ENCODE data around the gene TMEM145. TPM values are rescaled to one million over a fixed set of nuclear protein-coding genes. Genes with fewer than 3 reads are reported as not detected.
"Not testable (repeated sequence)": the region's sequence is repeated elsewhere in the genome, so short reads cannot be mapped to it uniquely, and the experiment has no call there.

The TMEM145 gene
- total RNA-seq, 4 donors from 2014 or later: 0.87 TPM; not detected in 3

- in situ Hi-C loops (cut with MboI; ENCODE audit: low sequenced_read_pairs in 4 of 4): loop anchor here in 1 of 4 donors (25.0 kb wide), 1 partner anchor 223 kb away; no protein-coding TSS in a partner anchor
- Histone ChIP-seq H3K36me3 (peaks cover 0 to 23% of the 10 kb centered on the region in 2 donors), H3K9me3 (no peaks in the 10 kb centered on the region), H3K4me3 (no peak overlapping the region), H3K27ac (no peak overlapping the region), H3K4me1 (peaks cover 3 to 4% of the 10 kb centered on the region in 2 donors), H3K27me3 (no peaks in the 10 kb centered on the region)
- no peak for ATAC-seq
- no peak for DNase-seq
- TF ChIP-seq CTCF (IDR thresholded peaks at IDR 0.05 in 4 of 5, conservative IDR thresholded peaks at IDR 0.05 in 1 of 5) (no peak), POLR2A (IDR thresholded peaks at IDR 0.05) (no peak)
- intact Hi-C loops (cut with DNase I; ENCODE audit: low total_unique reads): no loop called here
Observed at GRCh38 chr19:42334697-42335373, 21.7 kb downstream of the TMEM145 start.

GRCh38 chr19:42335374-42335936, 22.3 kb downstream of the TMEM145 start:
- no peak for TF ChIP-seq POLR2A (IDR thresholded peaks at IDR 0.05)
- TF ChIP-seq CTCF (IDR thresholded peaks at IDR 0.05 in 4 of 5, conservative IDR thresholded peaks at IDR 0.05 in 1 of 5): no peak
- H3K4me1 ChIP-seq: peaks cover 3 to 4% of the 10 kb centered on the region in 2 donors
- DNase-seq (no peak), ATAC-seq (no peak)
- H3K36me3 ChIP-seq: peaks cover 0 to 23% of the 10 kb centered on the region in 2 donors
- intact Hi-C loops (cut with DNase I; ENCODE audit: low total_unique reads) (no loop called here), in situ Hi-C loops (cut with MboI; ENCODE audit: low sequenced_read_pairs in 4 of 4) (loop anchor here in 1 of 4 donors (25.0 kb wide), 1 partner anchor 223 kb away; no protein-coding TSS in a partner anchor)
- no peaks in the 10 kb centered on the region for H3K9me3 ChIP-seq
- H3K4me3 ChIP-seq: no peak overlapping the region
- H3K27me3 ChIP-seq: no peaks in the 10 kb centered on the region
- no peak overlapping the region for H3K27ac ChIP-seq

- in situ Hi-C loops (cut with MboI; ENCODE audit: low sequenced_read_pairs in 4 of 4): loop anchor here in 1 of 4 donors (25.0 kb wide), 1 partner anchor 224 kb away; no protein-coding TSS in a partner anchor
- no peaks in the 10 kb centered on the region for H3K9me3 ChIP-seq
- no peak overlapping the region for H3K27ac ChIP-seq
- peaks cover 3 to 4% of the 10 kb centered on the region in 2 donors for H3K4me1 ChIP-seq
- peaks cover 0 to 23% of the 10 kb centered on the region in 2 donors for H3K36me3 ChIP-seq
- intact Hi-C loops (cut with DNase I; ENCODE audit: low total_unique reads): no loop called here
- H3K4me3 ChIP-seq: no peak overlapping the region
- H3K27me3 ChIP-seq: no peaks in the 10 kb centered on the region
- DNase-seq (no peak), ATAC-seq (no peak)
- TF ChIP-seq CTCF (IDR thresholded peaks at IDR 0.05 in 4 of 5, conservative IDR thresholded peaks at IDR 0.05 in 1 of 5) (no peak), POLR2A (IDR thresholded peaks at IDR 0.05) (no peak)
Observed at GRCh38 chr19:42335971-42336370, 22.9 kb downstream of the TMEM145 start.

- H3K27ac ChIP-seq; H3K4me3 ChIP-seq; intact Hi-C loops (cut with DNase I; ENCODE audit: low total_unique reads); ATAC-seq; H3K9me3 ChIP-seq; H3K27me3 ChIP-seq; H3K4me1 ChIP-seq; DNase-seq: not testable (repeated sequence)
- in situ Hi-C loops (cut with MboI; ENCODE audit: low sequenced_read_pairs in 4 of 4): loop anchor here in 1 of 4 donors (25.0 kb wide), 1 partner anchor 227 kb away; no protein-coding TSS in a partner anchor
- H3K36me3 ChIP-seq: peaks cover 0 to 36% of the 10 kb centered on the region in 2 donors
Observed at GRCh38 chr19:42339126-42339860, 26.2 kb downstream of the TMEM145 start.

GRCh38 chr19:42339922-42340321, 26.8 kb downstream of the TMEM145 start:
- intact Hi-C loops (cut with DNase I; ENCODE audit: low total_unique reads); H3K27me3 ChIP-seq; H3K27ac ChIP-seq; DNase-seq; H3K4me1 ChIP-seq; H3K9me3 ChIP-seq; H3K4me3 ChIP-seq; ATAC-seq: not testable (repeated sequence)
- in situ Hi-C loops (cut with MboI; ENCODE audit: low sequenced_read_pairs in 4 of 4): loop anchor here in 1 of 4 donors (25.0 kb wide), 1 partner anchor 228 kb away; no protein-coding TSS in a partner anchor
- H3K36me3 ChIP-seq: peaks cover 0 to 40% of the 10 kb centered on the region in 2 donors
